ENCODE measurements around the gene NOTCH2NLA. TPM values are rescaled to one million over a fixed set of nuclear protein-coding genes. Genes with fewer than 3 reads are reported as not detected.
"Not testable (repeated sequence)": the region's sequence is repeated elsewhere in the genome, so short reads cannot be mapped to it uniquely, and the experiment has no call there.

Gene NOTCH2NLA
- total RNA-seq, result 42.3 and 50.3 TPM in 2 replicates

DNA sequence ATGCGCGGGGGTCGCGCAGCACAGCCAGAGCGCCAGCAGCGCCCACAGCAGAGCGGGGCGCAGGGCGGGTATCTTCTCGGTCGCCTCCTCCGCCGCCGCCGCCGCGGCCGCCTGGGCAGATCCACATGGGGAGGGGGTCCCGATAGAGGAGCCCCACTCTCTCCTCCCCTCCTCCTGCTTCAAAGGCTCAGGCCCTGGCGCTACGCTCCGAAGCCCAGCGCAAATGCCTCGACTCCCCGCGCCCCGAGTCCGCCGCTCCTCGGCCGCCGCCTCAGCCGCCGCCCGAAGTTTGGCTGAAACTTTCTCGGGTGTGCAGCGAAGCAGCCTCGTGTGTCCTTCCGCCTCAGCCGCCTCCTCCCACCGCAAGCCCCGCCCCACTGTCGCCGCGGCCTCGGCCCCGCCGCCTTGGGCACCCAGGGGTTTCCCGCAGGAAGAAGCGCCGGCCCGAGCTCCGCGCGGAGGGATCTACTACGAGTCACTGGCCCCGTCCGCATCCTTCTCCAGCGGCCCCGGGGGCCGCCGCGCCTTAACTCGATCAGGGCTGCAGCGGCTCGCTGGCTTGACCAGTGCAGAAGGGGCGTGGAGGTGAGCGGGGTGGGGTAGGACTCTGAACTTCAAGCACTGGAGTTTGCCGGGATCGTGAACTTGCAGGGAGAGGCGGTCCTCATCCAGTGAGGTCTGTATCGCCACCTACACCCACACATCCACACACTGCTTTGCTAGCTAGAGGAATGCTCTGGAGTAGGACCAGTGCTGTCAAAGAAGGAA lies at the start of gene NOTCH2NLA:
TSS of gene NOTCH2NLA (minus strand) at position 312 of the 768 bp plus-strand sequence. CDS start 39,684 bp downstream, outside the sequence.
- DNase-seq (ENCODE audit: low read depth), result not testable (repeated sequence)
- peak within 1 kb of the TSS; percentile 52 for H3K4me3 ChIP-seq (ENCODE audit: low read depth, low read length)

DNA sequence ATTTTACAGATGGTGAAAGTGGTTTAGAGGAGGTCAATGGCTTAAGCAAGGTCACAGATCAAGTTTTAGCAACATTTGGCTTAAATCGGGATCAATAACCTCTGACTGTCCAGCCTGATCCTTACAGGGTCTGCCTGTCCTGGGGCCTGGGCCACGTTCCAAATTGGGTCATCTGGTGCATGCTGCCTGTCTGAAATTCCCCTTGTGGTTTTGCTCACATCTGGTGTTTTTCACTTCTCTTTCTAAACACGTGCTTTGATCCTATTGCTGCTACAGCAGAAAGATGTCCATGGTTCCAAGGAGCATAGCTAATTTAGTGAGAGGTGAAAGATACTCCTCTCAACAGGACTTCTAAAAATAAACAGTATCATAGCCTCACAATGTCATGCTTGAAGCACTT lies 49.5 kb upstream of the NOTCH2NLA start:
- DNase-seq (ENCODE audit: low read depth); H3K4me3 ChIP-seq (ENCODE audit: low read depth, low read length): not testable (repeated sequence)

DNA sequence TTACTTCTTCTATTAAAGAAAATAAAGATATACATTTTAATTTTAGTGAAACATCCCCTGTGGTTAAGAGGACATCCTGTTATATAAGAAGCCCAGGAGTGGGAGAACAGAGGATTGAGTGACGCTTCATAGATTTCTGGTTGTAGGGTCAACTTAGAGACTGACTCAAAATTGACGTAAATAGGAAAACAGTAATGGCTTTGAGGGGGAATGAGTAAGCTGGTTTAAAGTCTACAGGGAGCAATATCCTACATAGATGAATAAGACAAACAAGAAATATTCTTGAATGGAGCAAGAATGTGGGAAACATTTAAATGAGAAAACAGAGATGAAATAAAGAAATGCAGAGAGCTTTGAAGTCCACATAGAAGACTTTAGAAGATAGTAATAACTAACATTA lies 48.3 kb upstream of the NOTCH2NLA start:
- H3K4me3 ChIP-seq (ENCODE audit: low read depth, low read length); DNase-seq (ENCODE audit: low read depth): not testable (repeated sequence)

GRCh38 chr1:146274083-146274482 lies 45.3 kb upstream of the NOTCH2NLA start:
- H3K4me3 ChIP-seq (ENCODE audit: low read depth, low read length); DNase-seq (ENCODE audit: low read depth): not testable (repeated sequence)

DNA sequence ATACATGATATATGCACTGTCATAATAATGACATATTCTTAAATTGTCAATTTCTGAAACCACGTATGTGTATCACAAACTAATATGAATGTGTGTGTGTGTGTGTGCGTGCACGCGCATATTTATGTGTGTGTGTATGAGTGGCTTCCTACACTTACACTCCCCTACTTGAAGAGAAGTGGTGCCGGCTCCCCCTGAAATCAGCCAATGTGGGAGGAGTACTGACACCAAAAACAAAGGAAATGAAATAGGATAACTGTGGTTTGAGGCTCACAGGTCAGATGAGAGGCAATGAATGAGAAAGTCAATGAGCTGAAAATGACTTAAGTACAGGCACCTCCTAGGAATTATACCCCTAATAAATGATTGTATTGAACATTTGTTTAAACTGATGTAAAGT lies 44.4 kb upstream of the NOTCH2NLA start:
- DNase-seq (ENCODE audit: low read depth); H3K4me3 ChIP-seq (ENCODE audit: low read depth, low read length): not testable (repeated sequence)

GRCh38 chr1:146272734-146273133 lies 43.9 kb upstream of the NOTCH2NLA start:
- H3K4me3 ChIP-seq (ENCODE audit: low read depth, low read length); DNase-seq (ENCODE audit: low read depth): not testable (repeated sequence)

DNA sequence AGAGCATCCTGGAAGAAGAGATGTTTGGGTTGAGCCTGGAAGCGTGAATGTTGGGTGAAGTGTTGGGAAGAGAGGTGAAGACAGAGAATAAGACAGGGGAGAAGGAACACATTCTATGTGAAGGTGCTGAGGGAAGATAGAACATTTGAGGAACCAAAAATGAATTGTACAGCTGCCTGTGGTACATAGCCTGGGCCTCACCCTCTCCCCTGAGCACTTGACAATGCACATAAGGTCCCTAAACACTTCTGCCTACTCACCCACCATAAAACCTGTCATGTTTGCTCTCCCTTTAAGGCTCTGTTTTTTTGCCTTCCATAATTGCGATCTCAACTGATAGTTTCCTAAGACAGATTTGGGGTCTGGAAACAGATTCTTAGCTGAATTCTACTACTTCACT lies 43.2 kb upstream of the NOTCH2NLA start:
- not testable (repeated sequence) for H3K4me3 ChIP-seq (ENCODE audit: low read depth, low read length); DNase-seq (ENCODE audit: low read depth)

- H3K4me3 ChIP-seq (ENCODE audit: low read depth, low read length); DNase-seq (ENCODE audit: low read depth): not testable (repeated sequence)
Observed at GRCh38 chr1:146270129-146270528, 41.3 kb upstream of the NOTCH2NLA start.

DNA sequence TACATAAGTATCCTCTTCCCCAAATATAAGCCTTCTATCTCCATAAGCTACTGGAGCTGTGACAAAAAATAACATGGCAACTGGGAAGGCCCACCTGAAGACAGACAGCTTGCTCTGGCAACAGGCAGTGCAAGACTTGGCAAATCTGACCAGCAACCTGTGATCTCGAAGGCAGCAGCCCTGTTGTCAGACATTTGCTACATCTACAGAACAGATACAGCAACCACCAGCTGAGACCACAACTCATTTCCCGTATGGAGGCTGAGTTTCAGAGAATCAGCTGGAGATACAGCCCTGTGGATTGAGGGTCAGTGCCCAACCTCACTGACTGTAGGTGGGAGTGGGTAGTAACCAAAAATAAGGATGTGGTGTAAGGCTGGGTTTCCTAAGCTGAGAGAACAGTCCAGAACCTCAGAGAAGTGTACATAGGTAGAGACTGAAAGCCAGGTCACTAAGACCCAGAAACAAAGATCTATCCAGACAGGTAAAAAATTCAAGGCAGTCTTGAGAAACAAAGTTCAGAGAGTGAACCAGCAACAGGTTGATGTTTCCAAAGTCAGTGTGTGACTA lies 37.4 kb upstream of the NOTCH2NLA start:
- H3K4me3 ChIP-seq (ENCODE audit: low read depth, low read length); DNase-seq (ENCODE audit: low read depth): not testable (repeated sequence)

GRCh38 chr1:146264761-146265160 lies 35.9 kb upstream of the NOTCH2NLA start:
- H3K4me3 ChIP-seq (ENCODE audit: low read depth, low read length); DNase-seq (ENCODE audit: low read depth): not testable (repeated sequence)

- H3K4me3 ChIP-seq (ENCODE audit: low read depth, low read length); DNase-seq (ENCODE audit: low read depth): not testable (repeated sequence)
Observed at GRCh38 chr1:146260006-146260730, 31.3 kb upstream of the NOTCH2NLA start.

DNA sequence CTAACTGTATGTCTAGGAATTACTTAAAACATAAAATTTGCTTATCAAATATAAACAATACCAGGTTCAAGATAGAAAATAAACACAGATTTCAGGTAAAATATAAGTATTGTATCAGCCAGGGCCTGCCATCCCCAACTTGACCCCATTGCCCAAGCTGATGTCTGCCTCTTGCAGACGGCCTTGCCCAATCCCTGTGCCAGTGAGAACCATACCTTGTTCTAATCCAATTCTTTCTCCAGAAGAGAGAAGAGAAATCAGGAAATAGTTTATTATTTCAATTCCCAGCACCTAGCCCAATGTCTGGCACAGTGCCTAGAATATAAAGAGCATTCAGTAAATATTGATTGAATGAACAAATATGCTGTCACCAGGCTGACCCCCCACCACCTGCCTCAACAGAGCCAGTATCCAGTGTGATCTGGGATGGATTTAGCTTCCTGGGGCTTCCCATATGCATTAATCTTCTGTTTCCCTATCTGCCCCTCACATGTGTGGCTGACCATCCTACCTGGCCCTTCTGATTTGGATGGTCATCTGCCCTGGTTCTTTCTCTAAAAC lies 29.3 kb upstream of the NOTCH2NLA start:
- not testable (repeated sequence) for DNase-seq (ENCODE audit: low read depth); H3K4me3 ChIP-seq (ENCODE audit: low read depth, low read length)

GRCh38 chr1:146254569-146255197 lies 25.9 kb upstream of the NOTCH2NLA start:
- H3K4me3 ChIP-seq (ENCODE audit: low read depth, low read length); DNase-seq (ENCODE audit: low read depth): not testable (repeated sequence)

- DNase-seq (ENCODE audit: low read depth); H3K4me3 ChIP-seq (ENCODE audit: low read depth, low read length): not testable (repeated sequence)
Observed at GRCh38 chr1:146253249-146253855, 24.5 kb upstream of the NOTCH2NLA start.

DNA sequence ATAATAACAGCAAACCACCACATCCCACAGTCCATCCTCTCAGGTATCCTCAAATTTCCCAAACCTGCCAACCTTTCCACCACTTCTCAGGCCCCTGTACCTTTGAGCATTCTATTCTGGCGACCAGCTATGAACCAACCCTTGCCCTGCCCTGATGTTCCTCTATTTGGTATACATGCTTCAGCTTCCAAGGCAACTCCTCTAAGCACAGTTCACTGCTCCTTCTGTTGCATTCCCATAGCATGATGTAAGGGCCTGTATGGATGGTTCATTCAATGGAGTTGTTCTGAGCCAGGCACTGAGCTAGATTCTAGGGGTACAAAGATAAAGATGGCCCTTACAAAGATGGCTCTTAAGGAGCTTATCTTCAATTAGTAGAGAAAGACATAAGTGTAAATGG lies 22.7 kb upstream of the NOTCH2NLA start:
- H3K4me3 ChIP-seq (ENCODE audit: low read depth, low read length); DNase-seq (ENCODE audit: low read depth): not testable (repeated sequence)

- DNase-seq (ENCODE audit: low read depth); H3K4me3 ChIP-seq (ENCODE audit: low read depth, low read length): not testable (repeated sequence)
Observed at GRCh38 chr1:146248643-146249042, 19.8 kb upstream of the NOTCH2NLA start.

DNA sequence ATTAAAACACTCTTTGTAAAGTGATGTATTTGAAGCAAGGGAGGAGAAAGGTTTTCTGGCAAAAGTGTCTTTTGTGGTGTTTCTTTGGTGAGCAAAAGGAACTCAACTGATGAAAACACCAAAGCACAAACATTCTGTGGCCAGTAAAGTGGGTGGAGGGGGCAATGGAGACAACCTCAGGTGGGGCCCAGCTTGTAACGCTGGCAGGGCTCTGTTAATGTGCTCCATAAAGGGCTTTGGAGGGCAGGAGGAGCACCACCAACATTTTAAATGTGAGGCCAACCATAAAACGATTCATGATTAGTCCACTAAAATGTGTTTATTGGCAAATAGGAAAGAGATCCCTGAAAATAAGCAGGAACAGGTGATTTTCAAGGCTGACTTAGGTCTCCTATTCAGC lies 7.8 kb upstream of the NOTCH2NLA start:
- not testable (repeated sequence) for DNase-seq (ENCODE audit: low read depth); H3K4me3 ChIP-seq (ENCODE audit: low read depth, low read length)

GRCh38 chr1:146236026-146236601 lies 7.3 kb upstream of the NOTCH2NLA start:
- DNase-seq (ENCODE audit: low read depth); H3K4me3 ChIP-seq (ENCODE audit: low read depth, low read length): not testable (repeated sequence)

Measured in fibroblast of villous mesenchyme (primary cell).